GM20431 (cell line): ENCODE data around the gene ADNP2.

Experiments
- in situ Hi-C: fragments of 300-500 bp; cut with MseI, MboI; formaldehyde crosslinking; loops from one replicate; pipeline ENCODE4 v1.15.0; 2020; ENCODE audit warnings: low sequenced_read_pairs; ENCODE audit not compliant: unreplicated experiment

The ADNP2 gene

DNA sequence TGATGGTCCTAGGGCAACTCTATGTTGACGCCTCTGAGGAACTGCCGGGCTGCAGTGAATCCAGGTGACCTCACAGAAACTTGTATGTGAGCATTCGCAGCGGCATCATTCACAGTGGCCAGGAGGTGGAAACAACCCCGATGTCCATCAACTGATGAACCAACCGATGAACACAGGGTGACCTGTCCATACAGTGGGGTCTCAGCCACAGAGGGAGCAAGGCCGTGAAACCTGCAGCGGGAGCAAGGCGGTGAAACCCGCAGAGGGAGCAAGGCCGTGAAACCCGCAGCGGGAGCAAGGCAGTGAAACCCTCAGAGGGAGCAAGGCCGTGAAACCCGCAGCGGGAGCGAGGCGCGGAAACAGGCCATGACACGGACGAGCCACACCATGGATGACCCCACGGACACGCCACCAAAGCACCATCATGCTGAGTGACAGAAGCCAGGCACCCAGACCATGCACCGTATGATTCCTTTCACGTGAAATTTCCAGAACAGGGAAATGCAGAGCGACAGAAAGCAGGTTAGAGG lies 75.2 kb downstream of the ADNP2 start:
- in situ Hi-C loops: no loop called here

DNA sequence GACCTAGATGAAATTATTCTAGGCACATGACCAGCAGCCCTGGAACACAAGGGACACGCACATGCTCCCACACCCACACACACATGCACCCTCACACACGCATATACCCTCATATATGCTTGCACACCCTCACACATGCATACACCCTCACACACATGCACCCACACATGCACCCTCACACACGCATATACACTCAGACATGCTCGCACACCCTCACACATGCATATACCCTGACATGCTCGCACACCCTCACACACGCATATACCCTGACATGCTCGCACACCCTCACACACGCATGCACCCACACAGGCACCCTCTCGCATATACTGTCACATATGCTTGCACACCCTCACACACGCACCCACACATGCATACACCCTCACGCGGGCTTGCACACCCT lies 76.5 kb downstream of the ADNP2 start:
- in situ Hi-C loops: no loop called here

DNA sequence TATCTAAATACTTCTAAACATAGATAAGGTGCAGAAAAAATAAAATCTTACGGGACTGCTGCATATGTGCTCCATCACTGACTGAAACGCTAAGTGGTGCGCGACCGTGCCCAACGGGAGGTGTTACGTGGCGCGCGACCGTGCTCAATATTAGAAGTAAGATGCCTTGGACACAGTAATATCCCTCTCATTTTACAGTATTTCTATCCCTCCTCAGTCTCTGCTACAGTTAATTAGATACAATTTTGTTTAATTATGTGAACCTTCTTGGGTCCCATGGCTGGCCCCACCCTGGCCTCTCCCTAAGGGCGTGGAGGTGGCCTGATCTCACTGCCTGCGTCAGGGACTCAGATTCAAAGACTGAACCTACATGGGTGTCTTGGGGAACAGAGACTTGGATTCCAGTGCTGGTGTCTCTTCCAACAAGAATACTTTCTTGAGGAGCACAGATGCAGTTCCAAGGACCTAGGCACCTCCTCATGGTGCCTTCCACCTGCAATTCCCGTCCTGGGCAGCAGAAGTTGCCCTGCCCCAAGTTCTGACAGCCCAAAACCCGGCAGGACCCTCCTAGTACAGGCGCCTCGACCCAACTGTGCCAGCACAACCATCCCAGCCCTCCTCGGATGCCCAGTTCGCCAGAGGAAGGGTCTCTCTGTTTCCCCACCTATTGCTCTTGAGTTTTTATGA lies 79.0 kb downstream of the ADNP2 start:
- in situ Hi-C loops: no loop called here

DNA sequence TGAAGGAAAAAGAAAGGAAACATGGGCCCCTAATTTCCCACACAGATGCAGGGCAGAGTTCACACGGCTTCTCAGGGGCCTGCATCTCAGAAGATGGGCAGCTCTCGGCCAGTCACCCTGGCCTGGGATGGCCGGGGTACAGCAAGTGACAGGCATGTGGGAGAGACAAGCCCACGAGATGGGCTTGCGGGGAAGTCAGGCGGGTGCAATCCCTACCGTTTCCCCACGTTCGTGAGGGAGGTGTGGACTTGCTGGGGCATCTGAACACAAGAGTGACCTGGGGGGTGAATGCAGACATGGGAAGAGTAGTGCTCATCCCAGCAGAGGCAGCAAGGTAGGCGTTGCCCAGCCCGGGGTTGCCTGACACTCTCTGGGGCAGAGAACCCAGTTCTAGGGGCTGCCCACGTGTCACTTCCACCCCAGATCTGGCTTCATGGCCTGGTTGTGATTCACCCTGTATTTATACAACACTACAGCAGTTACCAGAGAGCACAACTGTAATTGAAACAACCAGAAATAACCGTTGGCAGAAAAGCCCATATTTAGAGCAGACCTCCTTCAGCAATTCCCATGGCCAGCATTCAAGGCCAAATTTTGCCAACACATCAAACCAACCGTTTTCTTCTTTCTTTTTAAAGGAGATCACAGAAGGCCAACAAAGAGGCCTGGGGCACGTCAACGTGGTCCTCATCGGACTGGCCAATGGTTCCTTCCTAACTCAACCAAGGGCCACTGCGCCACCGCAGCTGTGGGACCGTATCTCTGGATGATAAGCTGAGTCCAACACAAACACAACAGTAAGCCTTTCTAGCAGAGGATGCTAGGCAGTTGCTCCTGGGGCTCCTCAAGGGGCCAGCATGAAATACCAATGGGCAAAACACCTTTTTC lies 79.8 kb downstream of the ADNP2 start:
- in situ Hi-C loops: no loop called here

DNA sequence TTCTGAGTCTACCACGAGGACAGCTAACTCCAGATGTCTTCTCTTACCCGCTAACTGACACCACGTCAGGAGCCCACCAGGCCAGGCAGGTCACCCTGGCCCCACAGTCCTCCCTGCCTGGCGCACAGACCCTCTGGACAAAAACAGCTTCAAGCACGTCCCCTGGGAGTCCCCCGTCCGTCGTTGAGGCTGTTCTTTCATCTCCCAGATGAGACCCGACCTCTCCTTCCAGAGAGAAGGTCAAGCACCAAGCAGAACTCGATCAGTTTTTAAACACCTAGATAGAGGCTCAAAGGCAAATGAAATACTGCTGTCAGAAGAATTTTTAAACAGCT lies 80.4 kb downstream of the ADNP2 start:
- in situ Hi-C loops: no loop called here
